ENCODE data around the gene KCNK10. TPM values are rescaled to one million over a fixed set of nuclear protein-coding genes. Genes with fewer than 3 reads are reported as not detected.

KCNK10 gene
- total RNA-seq, 4 donors from 2014 or later, result 0.10 to 0.38 TPM; not detected in 2

GRCh38 chr14:88300817-88301216 is 22.3 kb downstream of the KCNK10 start:
- Histone ChIP-seq H3K9me3 (no peaks in the 10 kb centered on the region), H3K27ac (no peak overlapping the region), H3K4me3 (replicated peaks in 1 of 3) (no peak overlapping the region), H3K27me3 (no peaks in the 10 kb centered on the region), H3K4me1 (no peaks in the 10 kb centered on the region), H3K36me3 (no peaks in the 10 kb centered on the region)
- intact Hi-C loops (cut with DNase I), result no loop called here
- no peak for TF ChIP-seq POLR2A (IDR thresholded peaks at IDR 0.05)
- TF ChIP-seq CTCF (IDR thresholded peaks at IDR 0.05), result no peak
- no peak for DNase-seq
- WGBS, 2 donors, result 89% methylated on average over 3 of the region's 3 CpGs

DNA sequence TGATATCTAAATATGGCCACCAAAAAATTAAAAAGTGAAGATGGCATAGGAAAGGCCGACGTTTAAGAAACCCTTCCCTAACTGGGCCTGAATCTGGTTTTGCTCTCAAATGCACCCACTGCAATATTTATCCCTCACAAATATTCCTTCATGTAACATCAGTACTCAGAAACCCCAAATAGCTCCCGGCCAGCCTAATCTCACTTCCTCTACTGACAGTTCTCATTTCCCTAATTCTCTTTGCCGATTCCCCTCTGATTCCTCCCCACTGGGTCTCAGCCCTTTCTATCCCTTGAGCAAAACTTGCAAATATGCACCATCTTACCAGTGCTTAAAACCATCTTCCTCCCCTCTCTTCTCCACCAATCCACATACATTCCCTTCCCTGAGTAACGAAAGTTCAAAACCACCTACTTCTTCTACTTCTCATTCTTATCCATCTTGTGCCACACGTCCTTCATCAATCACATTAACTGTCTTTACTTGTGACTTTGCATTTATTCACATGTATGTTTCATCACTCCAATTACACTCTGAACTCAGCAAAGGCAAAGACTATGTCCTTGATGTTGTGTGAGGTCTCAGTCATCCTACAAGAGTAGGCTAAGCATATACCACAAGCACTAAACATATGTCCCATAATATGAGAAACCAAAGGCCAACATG is 23.1 kb downstream of the KCNK10 start:
- Histone ChIP-seq H3K27me3 (no peaks in the 10 kb centered on the region), H3K27ac (no peak overlapping the region), H3K4me1 (no peaks in the 10 kb centered on the region), H3K9me3 (no peaks in the 10 kb centered on the region), H3K4me3 (replicated peaks in 1 of 3) (no peak overlapping the region), H3K36me3 (no peaks in the 10 kb centered on the region)
- WGBS, 2 donors, result 72 to 76% methylated on average over 6 of the region's 6 CpGs
- TF ChIP-seq CTCF (IDR thresholded peaks at IDR 0.05) (no peak), POLR2A (IDR thresholded peaks at IDR 0.05) (no peak)
- no peak for DNase-seq
- intact Hi-C loops (cut with DNase I), result no loop called here

DNA sequence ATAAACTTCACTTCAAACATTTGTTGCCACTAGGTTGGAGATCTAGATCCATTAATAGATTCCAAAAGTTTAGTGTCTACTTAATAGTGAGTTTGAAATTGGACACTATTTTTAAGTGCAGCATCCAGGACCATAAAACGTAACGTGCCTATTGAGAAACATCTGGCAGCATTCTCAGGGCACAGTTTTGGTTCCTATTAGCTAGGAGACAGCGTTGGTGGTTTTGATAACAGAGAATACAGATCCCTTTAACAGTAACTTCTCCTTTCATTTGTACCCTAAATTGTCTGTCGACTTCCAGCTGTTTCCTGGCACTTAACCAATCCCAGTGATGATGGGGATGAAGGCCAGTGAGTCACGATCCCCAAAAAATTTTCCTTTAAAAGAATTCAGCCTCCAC is 25.8 kb downstream of the KCNK10 start:
- H3K27me3 ChIP-seq, result no peaks in the 10 kb centered on the region
- H3K27ac ChIP-seq, result no peak overlapping the region
- H3K4me1 ChIP-seq, result no peaks in the 10 kb centered on the region
- H3K9me3 ChIP-seq, result no peaks in the 10 kb centered on the region
- WGBS, 2 donors, result 54 to 63% methylated on average over 5 of the region's 5 CpGs
- H3K36me3 ChIP-seq, result no peaks in the 10 kb centered on the region
- no peak for TF ChIP-seq POLR2A (IDR thresholded peaks at IDR 0.05)
- TF ChIP-seq CTCF (IDR thresholded peaks at IDR 0.05), result no peak
- DNase-seq, result no peak
- intact Hi-C loops (cut with DNase I), result no loop called here
- no peak overlapping the region for H3K4me3 ChIP-seq (replicated peaks in 1 of 3)

DNA sequence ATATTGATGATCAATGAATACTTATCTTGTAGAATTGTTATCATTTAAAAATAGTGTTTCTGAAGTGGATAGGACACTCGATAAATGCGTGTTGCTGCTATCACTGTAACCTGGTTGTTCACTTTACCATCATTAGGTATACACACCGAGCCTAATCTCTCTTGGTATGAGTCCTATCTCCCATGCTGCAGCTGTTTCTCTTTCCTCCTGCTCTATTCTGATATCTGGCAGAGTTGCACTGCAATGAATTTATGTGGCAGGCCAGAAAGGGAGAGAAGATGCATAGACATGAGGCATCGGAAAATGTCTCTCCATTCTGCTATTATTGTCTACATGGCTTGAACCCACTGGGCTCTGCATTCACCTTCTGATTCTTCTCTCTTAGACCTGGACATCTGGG is 26.7 kb downstream of the KCNK10 start:
- H3K36me3 ChIP-seq, result no peaks in the 10 kb centered on the region
- H3K4me3 ChIP-seq (replicated peaks in 1 of 3), result no peak overlapping the region
- no peaks in the 10 kb centered on the region for H3K27me3 ChIP-seq
- H3K27ac ChIP-seq, result no peak overlapping the region
- no peak for DNase-seq
- no peak for TF ChIP-seq POLR2A (IDR thresholded peaks at IDR 0.05)
- no peak for TF ChIP-seq CTCF (IDR thresholded peaks at IDR 0.05)
- WGBS, 2 donors, result 86 to 90% methylated on average over 4 of the region's 4 CpGs
- H3K9me3 ChIP-seq, result no peaks in the 10 kb centered on the region
- H3K4me1 ChIP-seq, result no peaks in the 10 kb centered on the region
- intact Hi-C loops (cut with DNase I), result no loop called here

GRCh38 chr14:88289996-88290395 is 33.1 kb downstream of the KCNK10 start:
- Histone ChIP-seq H3K36me3 (no peaks in the 10 kb centered on the region), H3K9me3 (no peaks in the 10 kb centered on the region), H3K4me1 (no peaks in the 10 kb centered on the region), H3K27ac (no peak overlapping the region), H3K27me3 (no peaks in the 10 kb centered on the region), H3K4me3 (replicated peaks in 1 of 3) (no peak overlapping the region)
- WGBS, 2 donors, result 52 to 64% methylated on average over 3 of the region's 3 CpGs
- intact Hi-C loops (cut with DNase I), result no loop called here
- DNase-seq, result no peak
- TF ChIP-seq POLR2A (IDR thresholded peaks at IDR 0.05), result no peak
- TF ChIP-seq CTCF (IDR thresholded peaks at IDR 0.05), result no peak
